GM19328 (cell line): ENCODE results near the gene SPATA2.

ENCODE experiments used
- ATAC-seq: cut with Tn5 transposase; IDR thresholded peaks from one replicate; pipeline ENCODE4 v1.9.1; 2021; ENCODE audit warnings: mild to moderate bottlenecking, moderate library complexity; ENCODE audit not compliant: unreplicated experiment

The SPATA2 gene

DNA sequence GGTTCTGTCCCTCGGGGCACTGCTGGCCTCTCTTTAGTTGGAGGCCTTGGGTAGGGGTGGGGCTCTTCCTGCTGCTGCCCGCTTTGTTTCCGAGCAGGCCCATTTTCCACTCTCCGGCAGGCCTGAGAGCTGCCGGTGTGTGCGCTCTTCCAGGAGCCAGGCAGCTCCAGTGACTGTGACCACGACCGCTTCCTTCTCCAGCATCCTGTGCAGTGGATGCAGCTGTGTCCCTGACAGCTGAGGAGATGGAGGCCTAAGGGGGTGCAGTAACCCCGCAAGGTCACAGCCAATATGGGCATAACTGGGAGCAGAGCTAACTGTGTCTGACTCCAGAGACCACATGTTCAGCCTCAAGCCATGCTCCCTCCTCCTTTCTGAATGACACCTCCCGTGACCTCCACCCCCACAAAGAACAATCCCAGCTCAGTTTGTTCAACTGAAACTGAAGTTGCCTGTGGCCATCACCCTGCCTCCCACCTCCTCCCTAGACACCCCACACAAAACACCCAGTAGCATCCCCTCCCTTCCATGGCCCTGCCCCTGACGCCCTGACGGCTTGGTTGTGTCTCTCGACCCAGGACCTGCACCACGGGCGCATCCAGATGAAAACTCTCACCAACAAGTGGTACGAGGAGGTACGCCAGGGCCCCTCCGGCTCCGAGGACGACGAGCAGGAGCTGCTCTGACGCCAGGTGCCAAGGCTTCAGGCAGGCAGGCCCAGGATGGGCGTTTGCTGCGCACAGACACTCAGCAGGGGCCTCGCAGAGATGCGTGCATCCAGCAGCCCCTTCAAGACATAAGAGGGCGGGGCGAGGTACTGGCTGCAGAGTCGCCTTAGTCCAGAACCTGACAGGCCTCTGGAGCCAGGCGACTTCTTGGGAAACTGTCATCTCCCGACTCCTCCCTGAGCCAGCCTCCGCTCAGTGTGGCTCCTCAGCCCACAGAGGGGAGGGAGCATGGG is 27.8 kb downstream of the SPATA2 start:
- ATAC-seq, result no peak

DNA sequence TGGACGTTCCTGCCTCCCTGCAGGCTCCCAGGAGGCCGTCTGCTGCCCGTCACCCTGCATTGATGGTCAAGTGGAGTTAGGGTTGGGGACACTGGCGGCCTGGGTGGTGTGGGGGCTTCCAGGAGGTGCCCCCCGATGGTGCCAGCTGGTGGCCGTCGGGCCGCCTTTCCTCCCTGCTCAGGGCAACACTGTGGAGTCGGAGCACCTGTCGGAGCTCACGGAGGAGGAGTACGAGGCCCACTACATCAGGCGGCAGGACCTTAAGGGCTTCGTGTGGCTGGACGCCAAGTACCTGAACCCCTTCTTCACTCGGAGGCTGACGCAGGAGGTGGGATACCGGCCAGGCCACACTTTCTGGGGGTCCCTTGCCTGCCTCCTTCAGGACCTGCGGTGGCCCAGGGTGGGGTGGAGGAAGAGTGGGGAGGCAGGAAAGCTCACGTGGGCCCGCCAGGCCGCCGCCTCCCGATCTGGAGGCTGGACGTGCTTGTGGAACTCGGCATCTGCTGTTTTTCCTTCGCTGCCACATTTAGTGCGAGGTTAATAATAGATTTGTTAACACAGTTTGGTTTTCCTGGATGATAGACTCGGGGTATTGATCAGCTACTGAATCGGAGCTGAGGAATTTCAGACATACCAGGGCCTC is 28.6 kb downstream of the SPATA2 start:
- ATAC-seq, result no peak

DNA sequence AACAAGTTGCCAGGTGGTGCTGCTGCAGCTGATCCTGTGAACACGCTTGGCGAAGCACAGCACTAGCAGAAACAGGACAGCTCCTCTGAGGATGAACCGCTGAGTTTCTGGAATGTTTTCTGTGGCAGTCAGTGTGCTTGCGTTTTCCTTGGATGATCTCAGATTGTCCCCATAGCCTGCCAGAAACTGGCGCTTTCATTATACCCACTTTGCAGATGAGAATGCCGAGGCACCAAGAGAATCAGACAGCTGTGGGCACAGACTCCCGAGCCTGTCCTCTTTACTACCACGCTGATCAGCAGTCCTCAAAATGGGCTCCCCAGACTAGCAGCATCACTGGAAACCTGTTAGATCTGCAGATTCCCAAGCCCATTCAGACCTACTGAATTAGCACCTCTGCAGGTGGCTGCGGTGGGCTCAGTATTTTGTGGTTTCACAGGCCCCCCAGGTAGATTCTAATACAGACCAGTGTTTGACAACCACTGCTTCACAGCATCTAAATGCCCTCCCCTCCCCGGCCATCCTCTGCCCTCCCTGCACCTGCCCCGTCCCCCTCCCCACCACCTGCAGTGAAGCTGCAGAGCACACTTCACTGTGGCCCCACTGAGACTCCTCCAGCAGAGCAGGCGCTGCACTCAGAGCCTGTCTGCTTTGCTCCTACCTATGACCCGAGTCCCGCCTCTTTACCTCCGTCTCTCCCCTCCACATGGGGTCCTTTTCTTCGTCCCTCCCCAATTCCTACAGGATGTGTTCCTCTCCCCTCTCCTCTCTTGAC is 29.6 kb downstream of the SPATA2 start:
- ATAC-seq, result no peak

DNA sequence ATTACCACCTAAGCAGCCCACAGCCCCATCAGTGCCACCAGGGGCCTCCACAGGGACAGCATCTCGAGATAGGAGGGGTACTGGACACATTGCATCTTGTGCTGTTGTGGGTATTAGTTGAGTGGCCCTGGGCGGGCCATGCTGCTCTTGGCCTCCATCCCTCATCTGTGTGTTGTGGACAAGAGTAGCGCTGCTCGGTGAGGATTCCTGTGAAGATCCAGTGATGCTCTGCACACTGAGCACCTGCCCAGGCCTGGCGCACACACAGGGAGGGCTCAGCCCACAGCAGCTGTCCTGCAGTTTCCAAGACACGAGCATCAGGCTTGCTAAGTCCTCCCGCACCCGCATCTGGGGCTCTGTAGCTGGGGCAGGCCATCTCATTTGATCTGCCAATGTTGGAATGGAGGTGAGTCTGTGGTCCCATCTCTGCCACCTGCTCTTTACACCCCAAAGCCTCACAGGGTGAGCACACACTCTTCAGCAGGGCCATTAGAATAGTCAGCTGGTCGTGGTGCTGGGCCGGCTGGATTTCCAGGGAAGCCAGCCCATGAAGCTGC is 32.0 kb downstream of the SPATA2 start:
- ATAC-seq, result no peak

DNA sequence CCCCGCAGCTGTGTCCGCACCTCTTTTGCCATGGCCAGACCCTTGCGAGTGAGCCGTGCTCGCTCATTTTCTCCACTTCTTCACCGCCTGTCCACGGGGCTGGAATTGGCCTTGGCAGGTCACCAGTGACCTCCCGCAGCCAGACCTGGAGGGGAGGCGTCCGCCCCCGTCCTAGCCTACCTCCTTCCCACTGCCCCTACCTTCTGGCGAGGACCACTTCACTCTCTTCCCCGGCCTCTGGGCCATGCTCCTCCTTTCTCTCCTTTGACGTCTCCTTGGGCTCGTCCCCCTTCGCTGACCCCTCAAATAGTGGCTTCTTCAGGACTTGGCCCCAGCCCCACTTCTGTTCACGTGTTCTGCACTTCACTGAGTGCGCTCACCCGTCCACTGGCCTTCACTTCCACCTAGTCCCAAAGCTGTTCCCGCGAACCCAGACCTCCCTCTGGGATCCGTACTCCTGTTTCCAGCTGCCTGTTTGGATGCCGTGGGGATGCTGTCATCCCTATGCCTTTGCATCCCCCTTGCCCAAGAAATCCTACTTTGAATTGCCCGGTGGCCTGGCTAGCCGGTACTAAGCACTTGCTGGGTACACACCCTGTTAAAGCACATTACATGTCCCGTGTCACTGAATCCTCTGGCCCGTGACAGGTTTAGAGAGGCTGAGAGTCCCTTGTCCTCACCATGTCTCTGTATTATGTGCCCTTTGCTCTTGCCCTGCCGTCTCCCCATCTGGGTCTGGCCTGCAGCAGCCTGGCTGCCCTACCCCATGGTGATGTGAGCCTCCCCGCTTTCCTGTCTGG is 33.0 kb downstream of the SPATA2 start:
- ATAC-seq, result no peak

DNA sequence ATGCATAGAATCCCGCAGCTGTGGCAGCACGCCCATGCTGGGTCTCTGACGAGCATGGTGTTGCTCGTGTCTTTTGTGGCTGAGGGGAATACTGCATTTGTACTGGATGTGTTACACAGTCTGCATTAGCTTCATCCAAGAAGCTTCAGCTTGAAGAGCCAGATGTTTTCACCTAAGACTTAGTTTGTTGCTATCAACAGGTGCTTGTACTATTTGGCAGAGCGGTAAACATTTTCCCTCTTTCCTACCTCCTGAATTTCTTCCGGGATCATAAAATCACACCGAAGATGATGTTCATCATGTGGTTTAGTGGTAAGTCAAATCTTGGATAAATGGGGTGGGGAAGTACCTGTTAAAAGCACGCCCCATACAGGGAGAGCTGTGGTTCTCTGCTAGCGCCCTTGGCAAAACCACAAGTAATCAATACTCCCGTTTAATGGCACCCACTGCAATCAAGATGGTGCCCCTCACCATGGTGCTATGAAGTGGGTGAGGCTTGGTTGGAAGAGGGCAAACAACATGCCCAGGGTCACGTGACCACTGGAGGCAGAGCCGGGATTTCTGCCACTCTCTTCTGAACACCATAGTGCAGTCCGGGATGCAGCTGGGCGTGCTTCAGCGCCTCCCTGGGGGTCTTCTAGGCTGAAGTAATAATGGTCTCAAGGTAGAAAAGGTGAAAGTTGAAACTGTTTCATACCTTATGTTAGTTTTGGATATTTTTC is 34.4 kb downstream of the SPATA2 start:
- no peak for ATAC-seq

DNA sequence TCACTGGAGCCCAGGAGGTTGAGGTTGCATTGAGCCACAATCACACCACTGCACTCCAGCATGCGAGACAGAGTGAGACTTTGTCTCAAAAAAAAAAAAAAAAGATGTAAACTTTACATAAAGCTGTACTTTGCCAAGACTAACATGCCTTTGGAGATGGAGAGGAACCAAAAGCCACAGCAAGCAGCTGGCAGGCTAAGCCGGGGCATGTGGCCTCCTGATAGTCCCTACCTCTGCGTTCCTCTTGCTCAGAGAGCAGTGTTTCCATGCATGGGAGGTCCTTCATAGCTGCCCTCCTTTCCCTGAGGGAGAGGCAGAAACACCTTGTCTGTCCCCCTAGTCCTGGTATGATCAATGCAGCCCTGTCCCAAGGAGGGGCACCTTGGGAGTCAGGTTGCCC is 35.2 kb downstream of the SPATA2 start:
- no peak for ATAC-seq

DNA sequence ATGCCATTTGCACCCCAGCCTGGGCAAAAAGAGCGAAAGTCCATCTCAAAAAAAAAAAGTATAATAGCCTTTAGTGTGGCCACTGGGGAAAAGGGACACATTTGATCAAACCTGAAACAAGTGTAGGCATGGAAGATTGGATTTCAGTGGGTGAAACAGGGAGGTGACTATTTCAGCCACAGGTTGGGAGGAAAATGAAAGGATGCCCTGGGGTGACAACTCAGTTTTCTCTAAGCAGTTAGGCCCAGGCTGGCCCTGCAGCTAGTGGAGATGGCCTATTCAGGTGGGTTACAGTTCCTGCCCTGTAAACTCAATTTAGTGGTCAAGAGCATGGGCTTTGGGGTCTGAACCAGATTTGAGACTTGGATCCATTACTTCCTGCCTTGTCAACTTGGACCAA is 36.4 kb downstream of the SPATA2 start:
- ATAC-seq, result no peak

DNA sequence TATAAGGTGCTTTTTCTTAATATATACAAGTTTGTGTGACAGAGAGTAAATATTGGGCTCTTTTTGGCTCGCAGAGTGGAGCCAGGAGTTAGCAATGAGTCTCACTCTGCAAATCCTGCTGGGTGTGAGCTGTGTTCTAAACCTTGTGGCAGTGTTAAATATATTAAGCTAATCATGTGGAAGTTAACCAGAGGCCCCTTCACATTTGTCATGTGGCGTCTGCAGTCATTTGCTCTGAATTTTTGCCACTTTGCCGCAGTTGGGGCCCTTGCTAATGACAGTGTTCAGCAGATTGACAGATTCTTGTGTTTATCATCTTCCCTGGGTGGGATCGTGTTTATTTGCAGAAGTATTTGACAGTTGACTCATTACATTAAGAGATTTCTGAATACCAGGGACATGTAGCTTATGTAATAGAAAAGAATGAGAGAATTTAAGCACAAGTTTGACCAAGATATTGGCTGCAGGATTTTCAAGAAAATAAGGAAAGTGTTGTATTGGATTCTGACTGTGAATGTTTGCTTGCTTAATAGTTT is 37.9 kb downstream of the SPATA2 start:
- no peak for ATAC-seq

DNA sequence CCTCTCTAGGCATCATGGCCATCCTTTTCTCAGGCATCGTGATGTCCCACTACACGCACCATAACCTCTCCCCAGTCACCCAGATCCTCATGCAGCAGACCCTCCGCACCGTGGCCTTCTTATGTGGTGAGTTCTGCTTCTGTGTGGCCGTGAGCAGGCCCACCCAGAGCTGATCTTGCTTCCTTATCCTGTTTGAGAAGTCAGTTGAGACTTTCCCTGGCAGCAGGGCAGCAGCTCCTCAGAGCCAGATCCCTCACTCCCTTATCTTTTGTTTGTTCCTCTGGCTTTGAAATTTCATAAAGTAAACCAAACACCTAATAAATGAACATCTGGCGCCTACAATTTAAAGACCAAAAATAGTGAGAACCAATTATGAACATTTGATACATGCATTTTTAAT is 40.6 kb downstream of the SPATA2 start:
- ATAC-seq, result no peak

DNA sequence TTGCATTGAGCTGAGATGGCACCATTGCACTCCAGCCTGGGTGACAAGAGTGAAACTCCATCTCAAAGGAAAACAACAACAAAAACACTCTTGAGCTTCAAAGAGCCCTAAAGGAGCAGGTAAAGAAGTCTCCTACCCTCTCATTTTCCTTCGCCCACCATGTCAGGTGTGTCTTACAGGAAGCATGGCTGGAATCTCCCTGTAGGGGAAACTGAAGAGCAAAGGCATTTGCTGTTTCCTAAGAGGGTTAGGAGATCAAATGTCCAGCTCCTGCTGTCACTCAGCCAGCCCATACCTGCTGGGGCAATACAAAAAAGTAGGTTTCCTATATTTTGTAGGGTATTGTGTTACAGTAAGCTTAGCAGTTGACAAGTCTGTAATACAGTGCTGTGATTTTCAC is 43.3 kb downstream of the SPATA2 start:
- no peak for ATAC-seq

DNA sequence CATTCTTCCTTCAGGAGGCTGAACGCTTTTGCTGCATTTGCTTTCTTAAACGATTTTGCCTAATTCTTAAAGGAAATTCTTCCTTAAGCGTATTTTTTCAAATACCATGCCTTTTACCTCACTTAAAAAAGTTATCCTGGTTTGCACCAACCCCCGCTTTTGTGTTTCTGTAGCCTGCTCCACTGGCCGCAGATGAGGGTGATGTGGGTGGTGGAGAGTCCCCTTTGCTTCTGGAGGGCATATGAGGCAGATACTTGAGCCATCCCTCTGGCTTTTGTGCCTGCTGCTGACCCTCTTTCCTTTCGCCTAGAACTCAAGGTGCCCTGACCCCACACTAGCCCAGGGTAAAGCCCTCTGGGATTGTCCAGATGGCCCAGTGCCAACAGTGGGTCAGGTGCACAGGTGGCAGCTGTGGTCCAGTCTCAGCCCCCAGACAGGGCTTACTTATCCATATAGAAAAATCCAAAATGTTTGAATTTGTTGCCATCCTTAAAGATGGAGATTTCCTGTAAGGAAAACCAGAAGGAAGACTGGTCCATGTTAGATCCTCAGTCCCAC is 43.9 kb downstream of the SPATA2 start:
- no peak for ATAC-seq

DNA sequence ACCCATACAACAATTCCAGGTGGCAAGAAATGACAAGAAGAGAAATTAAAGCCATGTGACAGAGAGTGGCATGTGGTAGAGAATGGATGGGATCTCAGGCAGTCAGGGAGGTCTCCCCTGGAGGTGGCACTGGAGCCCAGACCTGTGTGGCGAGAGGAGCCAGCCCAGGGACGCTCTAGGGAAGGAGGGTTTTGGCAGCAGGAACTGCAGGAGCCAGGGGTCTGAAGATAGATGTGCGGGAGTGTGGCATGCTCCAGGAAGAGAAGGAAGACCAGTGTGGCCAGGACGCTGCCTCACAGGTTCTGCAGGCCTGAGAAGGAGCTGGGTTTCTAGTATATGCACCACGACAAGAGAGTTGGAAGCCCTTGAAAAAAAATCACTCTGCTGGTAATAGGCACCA is 45.1 kb downstream of the SPATA2 start:
- ATAC-seq, result no peak

DNA sequence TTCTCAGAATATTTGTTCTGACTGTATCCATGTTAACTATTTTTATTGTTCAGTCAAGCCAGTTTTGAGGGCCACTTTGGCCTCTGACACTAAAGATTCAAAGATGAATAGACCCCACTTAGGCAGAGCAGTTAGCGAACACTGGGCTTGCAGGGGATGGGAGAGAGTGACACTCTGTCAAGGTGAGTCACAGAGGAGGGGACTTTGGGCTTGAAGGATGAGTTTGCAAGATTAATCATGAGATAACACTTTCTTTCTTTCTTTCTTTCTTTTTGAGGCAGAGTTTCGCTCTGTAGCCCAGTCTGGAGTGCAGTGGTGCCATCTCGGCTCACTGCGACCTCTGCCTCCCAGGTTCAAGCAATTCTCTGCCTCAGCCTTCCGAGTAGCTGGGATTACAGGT is 46.4 kb downstream of the SPATA2 start:
- ATAC-seq, result no peak

DNA sequence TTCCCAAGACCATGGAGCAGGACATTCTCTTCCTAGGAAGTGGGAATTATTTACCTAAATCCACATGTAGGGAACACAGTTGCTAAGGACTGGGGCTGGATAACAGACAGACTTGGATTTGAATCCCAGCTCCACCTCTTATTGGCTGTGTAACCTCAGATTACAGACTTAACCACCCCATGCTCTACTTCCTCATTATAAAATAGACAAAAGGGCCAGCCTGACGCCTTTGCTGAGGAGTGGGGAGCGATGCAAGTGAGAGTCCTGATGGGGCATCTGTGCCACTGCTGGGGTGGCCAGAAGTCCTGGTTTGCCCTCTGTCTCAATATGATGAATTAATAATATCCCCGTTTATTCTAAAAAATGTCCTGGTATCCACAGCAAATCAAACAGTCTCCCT is 46.8 kb downstream of the SPATA2 start:
- ATAC-seq, result no peak

DNA sequence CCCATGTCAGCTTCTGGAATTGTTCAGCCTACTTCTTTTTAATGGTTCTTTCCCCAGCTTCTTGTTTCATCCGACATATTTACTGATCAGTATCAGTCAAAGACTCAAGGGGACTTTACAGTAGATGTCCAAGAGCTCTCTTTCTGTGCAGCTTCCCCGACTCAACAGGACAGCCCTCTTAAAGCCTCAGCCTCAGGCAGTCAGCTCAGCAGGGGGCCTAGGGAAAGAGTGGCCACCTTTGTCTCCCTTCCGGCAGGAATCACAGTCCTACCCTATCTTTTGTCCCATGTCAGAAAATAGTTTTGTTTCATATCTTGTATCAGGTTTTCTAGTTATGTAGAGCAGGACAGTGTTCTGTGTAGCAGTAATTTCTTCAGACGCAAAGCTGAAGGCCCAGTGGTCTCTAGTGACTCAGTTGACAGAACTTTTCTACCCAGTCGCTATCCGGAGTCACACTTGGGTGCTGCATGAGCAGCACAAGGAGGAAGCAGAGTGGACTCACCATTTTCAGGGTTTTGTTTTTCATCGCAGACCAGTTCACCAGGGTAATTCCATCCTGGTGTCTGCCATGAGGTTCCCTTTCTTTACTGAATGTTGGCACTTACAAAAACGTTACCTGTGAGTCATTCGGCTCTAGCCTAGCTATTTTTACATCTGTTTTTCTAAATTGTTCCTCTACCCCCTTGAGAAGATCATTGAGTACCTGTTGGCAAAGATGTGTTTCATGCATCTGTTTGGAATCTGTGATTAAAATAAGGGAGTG is 47.7 kb downstream of the SPATA2 start:
- ATAC-seq, result no peak

DNA sequence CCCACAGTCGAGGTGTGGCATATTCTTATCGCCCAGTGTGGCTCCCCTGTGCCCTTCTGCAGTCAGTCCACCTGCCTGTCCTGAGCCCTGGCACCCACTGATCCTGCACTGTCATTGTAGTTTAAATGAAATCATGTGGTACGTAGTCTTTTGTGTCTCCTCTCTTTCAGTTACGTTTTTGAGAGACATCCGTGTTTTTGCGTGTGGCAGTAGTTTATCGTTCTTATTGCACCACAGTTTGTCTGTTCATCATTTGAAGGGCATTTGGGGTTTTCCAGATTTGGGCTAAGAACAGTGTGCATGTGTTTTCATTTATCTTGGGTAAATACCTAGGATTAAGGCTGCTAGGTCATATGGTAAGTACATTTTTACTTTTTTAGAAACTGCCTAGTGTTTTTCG is 49.3 kb downstream of the SPATA2 start:
- ATAC-seq, result no peak

DNA sequence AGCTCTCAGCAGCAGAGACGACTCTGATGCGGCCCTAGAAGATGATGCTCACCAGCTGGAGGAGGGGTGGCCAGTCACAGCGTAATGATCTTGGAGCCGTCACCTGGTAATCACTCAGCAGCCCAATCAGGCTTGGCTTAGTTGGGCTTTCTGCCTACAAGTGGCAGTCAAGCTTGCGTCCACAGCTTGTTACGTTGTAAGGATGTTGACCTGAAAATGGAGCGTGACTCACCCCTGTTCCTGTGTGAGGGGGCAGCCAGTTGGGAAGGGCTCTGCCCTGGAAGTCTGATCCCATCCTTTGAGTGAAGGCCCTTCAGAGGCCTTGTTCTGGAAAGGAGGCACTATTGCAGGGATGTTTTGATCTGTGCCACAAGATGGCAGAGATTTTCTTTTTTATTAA is 49.8 kb downstream of the SPATA2 start:
- no peak for ATAC-seq

DNA sequence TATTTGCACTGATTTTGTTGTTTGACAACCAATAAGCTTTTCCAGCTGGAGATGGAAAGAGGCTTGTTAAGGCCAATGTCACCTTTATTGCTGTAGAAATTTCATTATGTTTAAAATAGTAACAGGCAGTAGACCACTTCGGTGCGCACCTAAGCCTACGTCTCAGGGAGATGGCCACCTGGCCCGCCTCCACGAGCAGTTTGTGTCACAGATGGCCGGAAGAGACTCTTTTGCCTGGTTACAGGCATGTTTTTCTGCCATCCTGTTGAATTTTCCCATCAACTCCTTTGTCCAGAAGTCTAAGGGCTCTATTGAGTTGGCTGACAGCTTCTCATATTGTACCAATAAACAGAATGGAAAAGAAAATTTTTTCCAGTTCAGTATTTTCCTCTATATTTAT is 51.7 kb downstream of the SPATA2 start:
- ATAC-seq, result no peak
